ENCODE results near the gene TTC9. TPM values are rescaled to one million over a fixed set of nuclear protein-coding genes. Genes with fewer than 3 reads are reported as not detected.

Gene TTC9
- total RNA-seq, 1 experiment from 2014 or later = 3.6 TPM

GRCh38 chr14:70677341-70677740, 35.6 kb downstream of the TTC9 start:
- no peak overlapping the region for H3K4me2 ChIP-seq (ENCODE audit: low read length)
- no TSS peak for BruUV-seq (replicated peaks)
- no peaks in the 10 kb centered on the region for H4K20me1 ChIP-seq (ENCODE audit: low read length)
- H3K9me2 ChIP-seq (replicated peaks; ENCODE audit: low read length) = no peaks in the 10 kb centered on the region
- DNase-seq (no peak), ATAC-seq (no peak)
- H3K9ac ChIP-seq (ENCODE audit: low read length) = no peak overlapping the region
- H3K4me3 ChIP-seq (ENCODE audit: low read length) = no peak overlapping the region
- no peak overlapping the region for H2AFZ ChIP-seq (ENCODE audit: low read length)
- no peaks in the 10 kb centered on the region for H3K27me3 ChIP-seq (ENCODE audit: low read length)
- intact Hi-C loops (cut with micrococcal nuclease) = no loop called here
- H3K36me3 ChIP-seq (ENCODE audit: low read depth, low read length) = no peaks in the 10 kb centered on the region
- no peaks in the 10 kb centered on the region for H3K9me3 ChIP-seq (ENCODE audit: low read length)
- H3K27ac ChIP-seq (ENCODE audit: low read length) = no peak overlapping the region
- ChIA-PET CTCF (no interaction called here), POLR2A (ENCODE audit: unreplicated experiment) (no interaction called here)
- TF ChIP-seq EZH2phosphoT487 (IDR thresholded peaks at IDR 0.05; ENCODE audit: borderline replicate concordance, low read length) = no peak
- TF ChIP-seq EZH2 (IDR thresholded peaks at IDR 0.05; ENCODE audit: low read length, unreplicated experiment) = no peak
- no peak for TF ChIP-seq CTCF (conservative IDR thresholded peaks at IDR 0.05; ENCODE audit: low read depth, low read length)
- no peaks in the 10 kb centered on the region for H3K79me2 ChIP-seq (ENCODE audit: low read length)
- no peaks in the 10 kb centered on the region for H3F3A ChIP-seq (ENCODE audit: low read length, unreplicated experiment)
- H3K4me1 ChIP-seq (ENCODE audit: insufficient read depth, low read length) = no peaks in the 10 kb centered on the region

GRCh38 chr14:70680748-70681147, 39.0 kb downstream of the TTC9 start:
- CTCF ChIA-PET = no interaction called here
- BruUV-seq (replicated peaks) = no TSS peak
- H3K9me3 ChIP-seq (ENCODE audit: low read length) = no peaks in the 10 kb centered on the region
- no peak overlapping the region for H3K4me2 ChIP-seq (ENCODE audit: low read length)
- no peak overlapping the region for H3K9ac ChIP-seq (ENCODE audit: low read length)
- intact Hi-C loops (cut with micrococcal nuclease) = no loop called here
- no peaks in the 10 kb centered on the region for H3K79me2 ChIP-seq (ENCODE audit: low read length)
- ATAC-seq (no peak), DNase-seq (no peak)
- no peaks in the 10 kb centered on the region for H3K4me1 ChIP-seq (ENCODE audit: insufficient read depth, low read length)
- H3K9me2 ChIP-seq (replicated peaks; ENCODE audit: low read length) = no peaks in the 10 kb centered on the region
- no peaks in the 10 kb centered on the region for H3K36me3 ChIP-seq (ENCODE audit: low read depth, low read length)
- no peak overlapping the region for H3K27ac ChIP-seq (ENCODE audit: low read length)
- no peaks in the 10 kb centered on the region for H3K27me3 ChIP-seq (ENCODE audit: low read length)
- no peaks in the 10 kb centered on the region for H4K20me1 ChIP-seq (ENCODE audit: low read length)
- no peaks in the 10 kb centered on the region for H3F3A ChIP-seq (ENCODE audit: low read length, unreplicated experiment)
- TF ChIP-seq EZH2 (IDR thresholded peaks at IDR 0.05; ENCODE audit: low read length, unreplicated experiment) (no peak), EZH2phosphoT487 (IDR thresholded peaks at IDR 0.05; ENCODE audit: borderline replicate concordance, low read length) (no peak), CTCF (conservative IDR thresholded peaks at IDR 0.05; ENCODE audit: low read depth, low read length) (no peak)
- H3K4me3 ChIP-seq (ENCODE audit: low read length) = no peak overlapping the region
- H2AFZ ChIP-seq (ENCODE audit: low read length) = no peak overlapping the region
- POLR2A ChIA-PET (ENCODE audit: unreplicated experiment) = no interaction called here

- Histone ChIP-seq H3K9ac (ENCODE audit: low read length) (no peak overlapping the region), H2AFZ (ENCODE audit: low read length) (no peak overlapping the region), H3K4me3 (ENCODE audit: low read length) (no peak overlapping the region), H3K36me3 (ENCODE audit: low read depth, low read length) (no peaks in the 10 kb centered on the region), H3F3A (ENCODE audit: low read length, unreplicated experiment) (no peaks in the 10 kb centered on the region), H3K27me3 (ENCODE audit: low read length) (no peaks in the 10 kb centered on the region), H3K27ac (ENCODE audit: low read length) (no peak overlapping the region), H3K4me1 (ENCODE audit: insufficient read depth, low read length) (no peaks in the 10 kb centered on the region), H3K9me2 (replicated peaks; ENCODE audit: low read length) (no peaks in the 10 kb centered on the region), H4K20me1 (ENCODE audit: low read length) (no peaks in the 10 kb centered on the region), H3K4me2 (ENCODE audit: low read length) (no peak overlapping the region), H3K79me2 (ENCODE audit: low read length) (no peaks in the 10 kb centered on the region), H3K9me3 (ENCODE audit: low read length) (no peaks in the 10 kb centered on the region)
- ChIA-PET POLR2A (ENCODE audit: unreplicated experiment) (no interaction called here), CTCF (no interaction called here)
- no peak for DNase-seq
- no TSS peak for BruUV-seq (replicated peaks)
- TF ChIP-seq EZH2 (IDR thresholded peaks at IDR 0.05; ENCODE audit: low read length, unreplicated experiment) (no peak), CTCF (conservative IDR thresholded peaks at IDR 0.05; ENCODE audit: low read depth, low read length) (no peak), EZH2phosphoT487 (IDR thresholded peaks at IDR 0.05; ENCODE audit: borderline replicate concordance, low read length) (no peak)
- ATAC-seq = no peak
- intact Hi-C loops (cut with micrococcal nuclease) = no loop called here
These were observed 42.3 kb downstream of the TTC9 start for GRCh38 chr14:70683983-70684382.
